Right cardiac atrium (tissue), 5 donors: ENCODE data around the gene CDC42EP3. TPM values are rescaled to one million over a fixed set of nuclear protein-coding genes. Genes with fewer than 3 reads are reported as not detected.

Experiments
- ATAC-seq, 2 donors: fragments of 200-7000 bp; cut with Tn5 transposase; one replicate each; pipeline versions ENCODE4 v1.8.0 to v1.9.1; 2020; ENCODE audit warnings: moderate library complexity in 2 of 2, mild to moderate bottlenecking in 1 of 2
- DNase-seq, 3 donors: peaks; one replicate each; pipeline ENCODE4 v3.0.0-alpha.2; 2020
- H3K27ac ChIP-seq: one replicate; pipeline ENCODE4 v1.5.1; 2013; ENCODE audit warnings: mild to moderate bottlenecking, low read length, control low read depth, moderate library complexity
- H3K27me3 ChIP-seq: one replicate; pipeline ENCODE4 v1.6.1; 2013; ENCODE audit not compliant: control insufficient read depth, insufficient read depth
- H3K4me1 ChIP-seq: one replicate; pipeline ENCODE4 v1.6.1; 2013; ENCODE audit warnings: low read length; ENCODE audit not compliant: control insufficient read depth, insufficient read depth
- H3K4me3 ChIP-seq: one replicate; pipeline ENCODE4 v1.5.1; 2013; ENCODE audit warnings: low read length, control low read depth
- H3K9me3 ChIP-seq: one replicate; pipeline ENCODE4 v1.6.1; 2013; ENCODE audit warnings: low read length; ENCODE audit not compliant: control insufficient read depth
- WGBS: extraction: QIAGEN DNeasy Blood & Tissue Kit; methylation state at CpG from one replicate; pipeline ENCODE4 v1.1.7; 2013; 5-methylcytosine and 5-hydroxymethylcytosine counted together
- intact Hi-C, 4 donors: fragments of 100-400 bp; cut with DNase I; formaldehyde crosslinking; loops; one replicate each; pipeline versions ENCODE4 v1.11.0 to v1.14.0; 2022 to 2023
- polyA plus RNA-seq: library from polyadenylated mRNA; stranded (reverse); fragments of 200-250 nt; gene quantifications from one replicate; pipeline ENCODE4 v1.2.3, GENCODE V29; 2013
- total RNA-seq, 4 donors: library from RNA; stranded (reverse); fragmentation: NEBNext Ultra II Directional; extraction: Animal tissue kit (Norgen Biotek cat#: 25700); gene quantifications; one replicate each; pipeline ENCODE4 v1.2.1, GENCODE V29; 2021
- donor health status: healthy with polysubstance abuse.
- donor health status: DM: no; HTN: yes; CAD: no.
- donor health status: DM: no; HTN: no; CAD: no.
- donor health status: DM: no; HTN: yes; CAD: no; lungs with severe emphysema.
- donor health status: DM: yes; HTN: yes; CAD: no.

Gene CDC42EP3
- total and polyA plus RNA-seq, 5 donors = 37.3 to 98.4 (median 76.7) TPM

GRCh38 chr2:37625796-37626571, 45.5 kb downstream of the CDC42EP3 start:
- WGBS = 48% methylated on average over 11 of the region's 11 CpGs
- Histone ChIP-seq H3K9me3 (no peaks in the 10 kb centered on the region), H3K4me1 (no peaks in the 10 kb centered on the region), H3K27me3 (no peaks in the 10 kb centered on the region), H3K27ac (peak overlapping the region; percentile 4), H3K4me3 (no peak overlapping the region)
- intact Hi-C loops = no loop called here
- ATAC-seq (peak; percentile 61 to 67), DNase-seq (no peak)

- Histone ChIP-seq H3K27ac (no peak overlapping the region), H3K4me3 (no peak overlapping the region), H3K4me1 (no peaks in the 10 kb centered on the region), H3K27me3 (no peaks in the 10 kb centered on the region), H3K9me3 (no peaks in the 10 kb centered on the region)
- DNase-seq (no peak), ATAC-seq (peak; percentile 32 to 44)
- intact Hi-C loops = no loop called here
Observed at GRCh38 chr2:37625156-37625555, 46.3 kb downstream of the CDC42EP3 start.

- no peak overlapping the region for H3K27ac ChIP-seq
Observed at GRCh38 chr2:37623971-37624900, 47.2 kb downstream of the CDC42EP3 start.

GRCh38 chr2:37623406-37623805, 48.0 kb downstream of the CDC42EP3 start:
- ATAC-seq = no peak

More at GRCh38 chr2:37623971-37624900, 47.2 kb downstream of the CDC42EP3 start:
- no peak for ATAC-seq
- no peaks in the 10 kb centered on the region for H3K4me1 ChIP-seq
- DNase-seq = no peak
- no peaks in the 10 kb centered on the region for H3K9me3 ChIP-seq
- intact Hi-C loops = no loop called here
- 90% methylated on average over 8 of the region's 8 CpGs for WGBS
- H3K27me3 ChIP-seq = no peaks in the 10 kb centered on the region
- H3K4me3 ChIP-seq = no peak overlapping the region

GRCh38 chr2:37622450-37623100, 48.9 kb downstream of the CDC42EP3 start:
- ATAC-seq = no peak
- Histone ChIP-seq H3K27me3 (no peaks in the 10 kb centered on the region), H3K4me1 (no peaks in the 10 kb centered on the region), H3K9me3 (no peaks in the 10 kb centered on the region), H3K4me3 (no peak overlapping the region), H3K27ac (no peak overlapping the region)
- DNase-seq = no peak
- WGBS = 95% methylated on average over 4 of the region's 4 CpGs
- intact Hi-C loops = no loop called here

More at GRCh38 chr2:37623406-37623805, 48.0 kb downstream of the CDC42EP3 start:
- no peaks in the 10 kb centered on the region for H3K9me3 ChIP-seq
- H3K4me3 ChIP-seq = no peak overlapping the region
- H3K4me1 ChIP-seq = no peaks in the 10 kb centered on the region
- no peaks in the 10 kb centered on the region for H3K27me3 ChIP-seq
- no peak for DNase-seq
- no peak overlapping the region for H3K27ac ChIP-seq
- intact Hi-C loops = no loop called here

GRCh38 chr2:37621199-37621598, 50.2 kb downstream of the CDC42EP3 start:
- Histone ChIP-seq H3K27me3 (no peaks in the 10 kb centered on the region), H3K27ac (no peak overlapping the region), H3K4me1 (no peaks in the 10 kb centered on the region), H3K4me3 (no peak overlapping the region), H3K9me3 (no peaks in the 10 kb centered on the region)
- WGBS = 80% methylated on average over 1 of the region's 1 CpG
- intact Hi-C loops = no loop called here
- no peak for DNase-seq
- no peak for ATAC-seq

- intact Hi-C loops = no loop called here
- Histone ChIP-seq H3K27me3 (no peaks in the 10 kb centered on the region), H3K4me1 (no peaks in the 10 kb centered on the region), H3K4me3 (no peak overlapping the region), H3K27ac (no peak overlapping the region), H3K9me3 (no peaks in the 10 kb centered on the region)
- DNase-seq (no peak), ATAC-seq (no peak)
Observed at GRCh38 chr2:37619959-37620300, 51.5 kb downstream of the CDC42EP3 start.

GRCh38 chr2:37619230-37619958, 52.0 kb downstream of the CDC42EP3 start:
- Histone ChIP-seq H3K4me3 (no peak overlapping the region), H3K27ac (no peak overlapping the region), H3K27me3 (no peaks in the 10 kb centered on the region), H3K9me3 (no peaks in the 10 kb centered on the region), H3K4me1 (no peaks in the 10 kb centered on the region)
- ATAC-seq = no peak
- intact Hi-C loops = no loop called here
- peak in 1 of 3 donors; percentile 52 for DNase-seq
- 67% methylated on average over 7 of the region's 7 CpGs for WGBS

GRCh38 chr2:37618326-37618725, 53.1 kb downstream of the CDC42EP3 start:
- ATAC-seq (no peak), DNase-seq (no peak)
- 93% methylated on average over 3 of the region's 3 CpGs for WGBS
- Histone ChIP-seq H3K4me3 (no peak overlapping the region), H3K27ac (no peak overlapping the region), H3K4me1 (no peaks in the 10 kb centered on the region), H3K9me3 (no peaks in the 10 kb centered on the region), H3K27me3 (no peaks in the 10 kb centered on the region)
- intact Hi-C loops = no loop called here

- WGBS = 93% methylated on average over 14 of the region's 14 CpGs
- Histone ChIP-seq H3K4me1 (no peaks in the 10 kb centered on the region), H3K27ac (no peak overlapping the region), H3K27me3 (no peaks in the 10 kb centered on the region), H3K4me3 (no peak overlapping the region), H3K9me3 (no peaks in the 10 kb centered on the region)
- intact Hi-C loops = no loop called here
- DNase-seq (no peak), ATAC-seq (no peak)
Observed at GRCh38 chr2:37617119-37617892, 54.1 kb downstream of the CDC42EP3 start.
